Keratinocyte (primary cell): Measurements from ENCODE around the gene PDIA3. TPM values are rescaled to one million over a fixed set of nuclear protein-coding genes. Genes with fewer than 3 reads are reported as not detected.
"Not testable (repeated sequence)": the region's sequence is repeated elsewhere in the genome, so short reads cannot be mapped to it uniquely, and the experiment has no call there.

Experiments used
- DNase-seq: peaks from one replicate; pipeline ENCODE4 v3.0.0-alpha.2; 2011; ENCODE audit warnings: low read depth, missing footprints, low spot score
- FAIRE-seq: peaks from 2 replicates; lab custom pipeline; 2011; peaks lifted over from hg19 to GRCh38; lab: Jason Lieb, UNC
- H2AFZ ChIP-seq: 2 replicates; pipeline ENCODE4 v1.6.0; 2012; ENCODE audit warnings: low read length, control low read depth, inconsistent platforms; ENCODE audit not compliant: control insufficient read depth
- H3K27ac ChIP-seq: 2 replicates; pipeline ENCODE4 v1.5.1; 2011; ENCODE audit warnings: low read length; ENCODE audit not compliant: control insufficient read depth, insufficient read depth
- H3K27me3 ChIP-seq: 3 replicates; pipeline ENCODE4 v1.6.0; 2011; ENCODE audit warnings: low read length; ENCODE audit not compliant: control insufficient read depth, insufficient read depth; ENCODE audit errors: extremely low read depth
- H3K36me3 ChIP-seq, 2 experiments: 2 replicates in 1 of 2; 3 replicates in 1 of 2; pipeline ENCODE4 v1.5.1; 2011; ENCODE audit warnings: low read length in 2 of 2, mild to moderate bottlenecking in 1 of 2; ENCODE audit not compliant: control insufficient read depth in 2 of 2, insufficient read depth in 2 of 2; ENCODE audit errors: extremely low read depth in 1 of 2
- H3K4me1 ChIP-seq: 3 replicates; pipeline ENCODE4 v1.5.1; 2011; ENCODE audit warnings: low read length; ENCODE audit not compliant: control insufficient read depth, insufficient read depth; ENCODE audit errors: extremely low read depth
- H3K4me2 ChIP-seq: 3 replicates; pipeline ENCODE4 v1.6.0; 2011; ENCODE audit warnings: low read depth, low read length; ENCODE audit not compliant: control insufficient read depth, insufficient read depth; ENCODE audit errors: extremely low read depth
- H3K4me3 ChIP-seq, 3 experiments: fragments of 200-600 bp in 1 of 3; sonication (generic) in 1 of 3; 2 replicates in 2 of 3; 3 replicates in 1 of 3; pipeline ENCODE4 v1.5.1; 2011 to 2016; ENCODE audit warnings: low read length in 3 of 3, mild to moderate bottlenecking in 3 of 3, control low read depth in 2 of 3, inconsistent platforms in 1 of 3, low read depth in 1 of 3, mixed read lengths in 1 of 3, mixed run types in 1 of 3, moderate library complexity in 1 of 3; ENCODE audit not compliant: control insufficient read depth in 2 of 3, insufficient read depth in 2 of 3; ENCODE audit errors: extremely low read depth in 1 of 3
- H3K79me2 ChIP-seq: 2 replicates; pipeline ENCODE4 v1.6.0; 2012; ENCODE audit warnings: low read length; ENCODE audit not compliant: control insufficient read depth, insufficient read depth
- H3K9ac ChIP-seq: 3 replicates; pipeline ENCODE4 v1.6.0; 2011; ENCODE audit warnings: low read length; ENCODE audit not compliant: control insufficient read depth, insufficient read depth; ENCODE audit errors: extremely low read depth
- H3K9me1 ChIP-seq: 3 replicates; pipeline ENCODE4 v1.6.0; 2011; ENCODE audit warnings: low read length; ENCODE audit not compliant: control insufficient read depth, insufficient read depth; ENCODE audit errors: extremely low read depth
- H3K9me3 ChIP-seq: 2 replicates; pipeline ENCODE4 v1.5.1; 2012; ENCODE audit warnings: low read depth, low read length; ENCODE audit not compliant: control insufficient read depth
- H4K20me1 ChIP-seq: 3 replicates; pipeline ENCODE4 v1.6.0; 2011; ENCODE audit warnings: low read length; ENCODE audit not compliant: control insufficient read depth, insufficient read depth; ENCODE audit errors: extremely low read depth
- CTCF ChIP-seq, 3 experiments: IDR thresholded peaks in 1 of 3; conservative IDR thresholded peaks in 1 of 3; optimal IDR thresholded peaks in 1 of 3; 2 replicates in 2 of 3; 3 replicates in 1 of 3; pipeline versions ENCODE3 to v1.5.1; 2011; ENCODE audit warnings: low read length in 3 of 3, mild to moderate bottlenecking in 3 of 3, moderate library complexity in 2 of 3, control low read depth in 1 of 3, inconsistent platforms in 1 of 3; ENCODE audit not compliant: insufficient read depth in 2 of 3; ENCODE audit errors: extremely low read depth in 1 of 3
- EZH2 ChIP-seq: IDR thresholded peaks from one replicate; pipeline ENCODE4 v1.6.1; 2012; ENCODE audit warnings: inconsistent platforms, mild to moderate bottlenecking, low read length, moderate library complexity
- dilution Hi-C: fragments of 300-500 bp; cut with MboI; formaldehyde crosslinking; loops from one replicate; pipeline ENCODE4 v1.7.0; 2020; ENCODE audit warnings: low sequenced_read_pairs; ENCODE audit not compliant: extremely low pct_ligation_motif_present
- polyA plus RNA-seq, 5 experiments: library from polyadenylated mRNA; depleted of rRNA in 3 of 5; stranded (reverse) in 3 of 5; stranded (forward) in 1 of 5; unstranded in 1 of 5; fragments of >200 nt; gene quantifications; 1 replicate in 1 of 5; 2 replicates in 3 of 5; 3 replicates in 1 of 5; pipeline versions ENCODE4 v1.2.1 to v1.2.3, GENCODE V29; 2011 to 2012; ENCODE audit warnings: missing spikeins in 2 of 5, low read depth in 1 of 5, low replicate concordance in 1 of 5

The PDIA3 gene
- polyA plus RNA-seq, 1 donor (not counting 4 experiments of a cell fraction or from before 2014, with no cell fraction given), result 338 TPM

- Histone ChIP-seq H3K4me2 (no peak overlapping the region), H3K9me1 (no peaks in the 10 kb centered on the region), H3K79me2 (no peaks in the 10 kb centered on the region), H2AFZ (no peak overlapping the region), H3K36me3 (peaks cover 0 to 3% of the 10 kb centered on the region in 2 experiments), H3K9me3 (no peaks in the 10 kb centered on the region), H3K27ac (no peak overlapping the region), H3K4me1 (no peaks in the 10 kb centered on the region), H3K27me3 (no peaks in the 10 kb centered on the region), H3K9ac (no peak overlapping the region), H4K20me1 (no peaks in the 10 kb centered on the region), H3K4me3 (no peak overlapping the region)
- FAIRE-seq (no peak), DNase-seq (no peak)
- TF ChIP-seq EZH2 (no peak), CTCF (optimal IDR thresholded peaks at IDR 0.05 in 1 of 3, IDR thresholded peaks at IDR 0.05 in 1 of 3, conservative IDR thresholded peaks at IDR 0.05 in 1 of 3; ENCODE audit: extremely low read depth in 1 of 3, insufficient read depth in 2 of 3, low read length in 3 of 3) (no peak)
- dilution Hi-C loops, result no loop called here
Measured at GRCh38 chr15:43702701-43703424, 43.4 kb upstream of the PDIA3 start.

GRCh38 chr15:43710431-43711131 lies 35.7 kb upstream of the PDIA3 start:
- H2AFZ ChIP-seq, H4K20me1 ChIP-seq, H3K9me3 ChIP-seq, DNase-seq, H3K4me2 ChIP-seq, H3K36me3 ChIP-seq, dilution Hi-C loops, H3K79me2 ChIP-seq, H3K4me3 ChIP-seq, H3K4me1 ChIP-seq, H3K27me3 ChIP-seq, H3K27ac ChIP-seq, H3K9ac ChIP-seq, H3K9me1 ChIP-seq: not testable (repeated sequence)
- FAIRE-seq, result peak; percentile 84
